Adrenal gland (tissue), 12 donors: ENCODE measurements around the gene DSCAML1. TPM values are rescaled to one million over a fixed set of nuclear protein-coding genes. Genes with fewer than 3 reads are reported as not detected.

ENCODE experiments used
- DNase-seq, 7 donors: peaks; one replicate each; pipeline ENCODE4 v3.0.0-alpha.2; 2019 to 2020
- H3K27ac ChIP-seq, 5 donors: fragments of 200-600 bp; sonication (generic) in 4 of 5; 1 replicate in 3 of 5; 2 replicates in 2 of 5; pipeline versions ENCODE4 v1.5.1 to v1.8.0; 2016 to 2020; ENCODE audit warnings: mild to moderate bottlenecking in 1 of 5
- H3K27me3 ChIP-seq: fragments of 200-600 bp; 2 replicates; pipeline ENCODE4 v1.8.0; 2021
- H3K36me3 ChIP-seq, 2 donors: fragments of 200-600 bp; replicated peaks in 1 of 2; 1 replicate in 1 of 2; 2 replicates in 1 of 2; pipeline versions ENCODE4 v1.5.1 to v1.8.0; 2018 to 2022
- H3K4me1 ChIP-seq, 2 donors: fragments of 200-600 bp; replicated peaks in 1 of 2; 1 replicate in 1 of 2; 2 replicates in 1 of 2; pipeline versions ENCODE4 v1.5.1 to v1.8.0; 2018 to 2021
- H3K4me3 ChIP-seq, 4 donors: fragments of 200-600 bp; sonication (generic) in 3 of 4; one replicate each; pipeline ENCODE4 v1.5.1; 2016 to 2018
- H3K9me3 ChIP-seq, 3 donors: fragments of 200-600 bp; sonication (generic) in 1 of 3; replicated peaks in 1 of 3; 1 replicate in 2 of 3; 2 replicates in 1 of 3; pipeline versions ENCODE4 v1.5.1 to v1.8.0; 2016 to 2021
- CTCF ChIP-seq, 6 experiments: fragments of 450-650 bp in 4 of 6; fragments of 200-600 bp in 2 of 6; sonication (generic) in 1 of 6; IDR thresholded peaks; 1 replicate in 5 of 6; 2 replicates in 1 of 6; pipeline versions ENCODE4 v1.5.1 to v1.8.0; 2016 to 2021; ENCODE audit warnings: antibody characterized with exemption in 6 of 6, mild to moderate bottlenecking in 2 of 6, moderate library complexity in 1 of 6
- POLR2A ChIP-seq, 2 donors: fragments of 450-650 bp; IDR thresholded peaks; one replicate each; pipeline ENCODE4 v1.6.1; 2017; ENCODE audit warnings: antibody characterized with exemption in 2 of 2, mild to moderate bottlenecking in 2 of 2, moderate library complexity in 1 of 2
- whole genome bisulfite sequencing, 4 donors: extraction: QIAGEN DNeasy Blood & Tissue Kit in 2 of 4; methylation state at CpG; one replicate each; pipeline versions ENCODE4 v1.1.5 to v1.1.7; 2013 to 2017; 5-methylcytosine and 5-hydroxymethylcytosine counted together
- intact Hi-C, 2 donors: fragments of 100-400 bp; cut with DNase I; formaldehyde crosslinking; loops; one replicate each; pipeline versions ENCODE4 v1.14.1 to v1.15.0; 2022 to 2023
- polyA plus RNA-seq, 3 donors: library from polyadenylated mRNA; stranded (reverse); fragments of 200-250 nt in 2 of 3; fragments of 350-450 nt in 1 of 3; fragmentation: Illumina TruSeq in 1 of 3; extraction: RNeasy Lipid Tissue Mini Kit (QIAGEN cat#74804) in 1 of 3; gene quantifications; one replicate each; pipeline ENCODE4 v1.2.3, GENCODE V29; 2013 to 2014
- total RNA-seq, 9 donors: library from RNA; depleted of rRNA in 4 of 9; stranded (reverse); fragments of >200 nt in 4 of 9; fragments of 120-200 nt in 1 of 9; fragmentation: NEBNext Ultra II Directional in 1 of 9; extraction: Animal tissue kit (Norgen Biotek cat#: 25700) in 1 of 9; gene quantifications; one replicate each; pipeline versions ENCODE4 v1.1.0 to v1.2.4, GENCODE V29; 2013 to 2023
- donor health status: healthy with polysubstance abuse.
- donor health status: Bipolar disorder and iron deficiency.
- donor health status: DM: yes; HTN: yes; CAD: no.
- donor health status: DM: no; HTN: no; CAD: no.
- donor health status: DM: no; HTN: no; CAD: no.
- donor health status: DM: yes; HTN: yes; CAD: no.

The DSCAML1 gene
- total and polyA plus RNA-seq, 12 donors = 0.09 to 1.9 (median 0.55) TPM; not detected in 1

GRCh38 chr11:117498791-117499190 is 298.2 kb downstream of the DSCAML1 start:
- TF ChIP-seq POLR2A (IDR thresholded peaks at IDR 0.05) = no peak
- no peak for TF ChIP-seq CTCF (IDR thresholded peaks at IDR 0.05)
- no peak overlapping the region for H3K4me3 ChIP-seq
- H3K4me1 ChIP-seq = no peaks in the 10 kb centered on the region
- no peaks in the 10 kb centered on the region for H3K9me3 ChIP-seq
- no peak overlapping the region for H3K27ac ChIP-seq
- no peaks in the 10 kb centered on the region for H3K36me3 ChIP-seq
- intact Hi-C loops = no loop called here
- no peaks in the 10 kb centered on the region for H3K27me3 ChIP-seq
- no peak for DNase-seq
- 75 to 93% (median 87%) methylated on average over 5 to 6 of the region's 6 CpGs for WGBS, 4 donors

GRCh38 chr11:117497206-117497951 is 299.6 kb downstream of the DSCAML1 start:
- Histone ChIP-seq H3K9me3 (no peaks in the 10 kb centered on the region), H3K36me3 (no peaks in the 10 kb centered on the region), H3K4me3 (no peak overlapping the region), H3K4me1 (no peaks in the 10 kb centered on the region), H3K27me3 (no peaks in the 10 kb centered on the region), H3K27ac (no peak overlapping the region)
- TF ChIP-seq POLR2A (IDR thresholded peaks at IDR 0.05) = no peak
- TF ChIP-seq CTCF (IDR thresholded peaks at IDR 0.05) = no peak
- 85 to 96% (median 92%) methylated on average over 6 to 11 of the region's 11 CpGs for WGBS, 4 donors
- DNase-seq = no peak
- intact Hi-C loops = no loop called here

GRCh38 chr11:117495357-117495756 is 301.7 kb downstream of the DSCAML1 start:
- Histone ChIP-seq H3K27me3 (peaks cover 3% of the 10 kb centered on the region), H3K27ac (no peak overlapping the region), H3K36me3 (no peaks in the 10 kb centered on the region), H3K9me3 (no peaks in the 10 kb centered on the region), H3K4me3 (no peak overlapping the region), H3K4me1 (no peaks in the 10 kb centered on the region)
- TF ChIP-seq CTCF (IDR thresholded peaks at IDR 0.05) = no peak
- no peak for TF ChIP-seq POLR2A (IDR thresholded peaks at IDR 0.05)
- WGBS, 4 donors = 84 to 100% (median 89%) methylated on average over 1 to 6 of the region's 6 CpGs
- no peak for DNase-seq
- intact Hi-C loops = no loop called here

- Histone ChIP-seq H3K4me1 (no peaks in the 10 kb centered on the region), H3K4me3 (no peak overlapping the region), H3K27me3 (peaks cover 3% of the 10 kb centered on the region), H3K27ac (no peak overlapping the region), H3K9me3 (no peaks in the 10 kb centered on the region), H3K36me3 (no peaks in the 10 kb centered on the region)
- intact Hi-C loops = no loop called here
- WGBS, 4 donors = 47 to 56% (median 56%) methylated on average over 17 to 20 of the region's 20 CpGs
- no peak for TF ChIP-seq CTCF (IDR thresholded peaks at IDR 0.05)
- TF ChIP-seq POLR2A (IDR thresholded peaks at IDR 0.05) = no peak
- DNase-seq = no peak
Measured at GRCh38 chr11:117492578-117493251, 304.3 kb downstream of the DSCAML1 start.
